Effector CD8-positive, alpha-beta T cell (primary cell): ENCODE measurements around the gene IL13.
"Not testable (repeated sequence)": the region's sequence is repeated elsewhere in the genome, so short reads cannot be mapped to it uniquely, and the experiment has no call there.

Experiments used
- DNase-seq: peaks from one replicate; lab custom pipeline; 2025; lab: John Stamatoyannopoulos, UW
- total RNA-seq, 4 experiments: gene quantifications; one replicate each; lab custom pipeline; 2026; lab: John Stamatoyannopoulos, UW

IL13 gene
- 0 to 1.1 (median 0.06) reads per million in 4 experiments for total RNA-seq

- DNase-seq, result no peak
Observed at GRCh38 chr5:132657676-132658380, at the start of gene IL13. Gene IL13 (plus strand): TSS chr5:132658173. CDS start chr5:132658187, 14 bp downstream.

DNA sequence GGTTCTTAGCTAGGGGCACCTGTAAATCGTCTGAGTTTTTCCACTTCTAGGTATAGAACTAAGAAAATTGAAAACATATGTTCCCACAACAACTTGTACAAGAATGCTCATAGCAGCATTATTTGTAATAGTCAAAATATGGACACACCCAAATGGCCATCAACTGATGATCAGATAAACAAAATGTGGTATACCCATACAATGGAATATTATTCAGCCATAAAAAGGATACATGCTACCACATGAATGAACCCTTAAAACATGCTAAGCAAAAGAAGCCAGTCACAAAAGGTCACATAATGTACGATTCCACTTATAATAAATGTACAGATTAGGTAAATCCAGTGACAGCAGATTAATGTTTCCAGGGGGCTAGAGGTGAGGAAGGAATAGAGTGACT lies 46.0 kb upstream of the IL13 start:
- no peak for DNase-seq

DNA sequence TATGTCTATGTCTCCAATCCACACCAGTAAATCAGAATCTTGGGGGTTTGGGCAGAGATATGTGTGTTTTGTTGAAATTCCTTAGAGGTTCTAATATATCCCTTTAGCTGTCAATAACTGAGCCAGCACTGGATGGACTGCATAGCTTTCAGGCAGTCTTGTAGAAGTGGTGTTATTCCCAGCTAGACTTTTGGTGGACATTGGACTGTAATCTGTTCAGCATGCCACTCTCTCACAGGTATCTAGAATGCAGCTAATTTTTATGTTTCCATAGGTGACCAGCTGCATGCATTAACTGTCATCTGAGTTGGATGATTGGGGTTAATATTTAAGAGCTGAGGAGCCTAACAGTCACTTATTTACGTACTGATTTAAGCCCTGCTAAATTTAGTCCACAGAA lies 45.1 kb upstream of the IL13 start:
- DNase-seq, result no peak

DNA sequence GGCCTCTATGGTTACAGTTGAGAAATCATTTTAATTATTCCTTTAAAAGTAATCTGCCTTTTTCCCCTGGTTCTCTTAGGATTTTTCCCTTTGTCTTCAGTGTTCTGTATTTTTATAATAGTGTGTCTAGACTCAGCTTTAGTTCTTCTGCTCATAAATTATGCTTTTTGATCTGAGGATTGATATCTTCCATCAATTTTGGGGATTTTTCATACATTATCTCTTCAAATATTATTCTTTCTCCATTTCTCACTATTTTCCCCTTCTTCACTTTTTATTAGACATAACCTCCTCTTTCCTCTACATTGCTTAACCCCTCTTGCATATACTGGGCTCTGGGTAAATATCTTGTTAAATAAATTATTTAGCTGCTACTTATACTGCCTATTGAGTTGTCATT lies 36.3 kb upstream of the IL13 start:
- DNase-seq, result no peak

DNA sequence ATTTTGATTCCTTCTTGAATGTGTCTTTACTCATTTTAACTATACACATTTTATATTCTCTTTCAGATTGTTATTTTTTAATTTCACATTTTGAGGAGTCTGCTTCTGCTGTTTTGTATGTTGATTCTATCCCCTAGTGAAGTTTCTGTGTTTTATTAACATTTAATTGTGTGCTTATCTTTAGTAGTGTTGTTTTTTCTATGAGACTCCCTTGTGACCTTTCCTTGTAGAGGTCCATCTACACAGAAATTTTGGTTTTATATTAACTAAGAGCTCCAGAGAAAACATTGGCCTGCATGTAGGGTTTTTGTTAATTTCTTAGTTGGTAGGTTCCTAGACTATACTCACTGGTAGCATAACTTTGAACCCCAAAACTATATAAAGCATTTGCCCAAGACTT lies 35.4 kb upstream of the IL13 start:
- no peak for DNase-seq

GRCh38 chr5:132627470-132627869 lies 30.5 kb upstream of the IL13 start:
- no peak for DNase-seq

- no peak for DNase-seq
Observed at GRCh38 chr5:132628814-132629213, 29.2 kb upstream of the IL13 start.

GRCh38 chr5:132629230-132629944 lies 28.6 kb upstream of the IL13 start:
- no peak for DNase-seq

DNA sequence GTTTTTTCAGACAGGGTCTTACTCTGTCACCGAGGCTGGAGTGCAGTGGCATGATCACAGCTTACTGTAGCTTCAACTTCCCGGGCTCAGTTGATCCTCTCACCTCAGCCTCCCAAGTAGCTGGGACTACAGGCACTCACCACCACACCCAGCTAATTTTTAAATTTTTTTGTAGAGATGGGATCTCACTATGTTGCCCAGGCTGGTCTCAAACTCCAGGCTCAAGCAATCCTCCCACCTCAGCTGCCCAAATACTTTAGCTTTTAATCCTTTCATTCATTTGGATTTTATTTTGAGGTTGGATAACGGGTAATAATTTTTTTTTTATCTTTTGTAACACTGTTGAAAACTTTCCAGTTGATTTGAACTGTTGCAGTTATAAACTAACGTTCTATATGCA lies 24.4 kb upstream of the IL13 start:
- not testable (repeated sequence) for DNase-seq

DNA sequence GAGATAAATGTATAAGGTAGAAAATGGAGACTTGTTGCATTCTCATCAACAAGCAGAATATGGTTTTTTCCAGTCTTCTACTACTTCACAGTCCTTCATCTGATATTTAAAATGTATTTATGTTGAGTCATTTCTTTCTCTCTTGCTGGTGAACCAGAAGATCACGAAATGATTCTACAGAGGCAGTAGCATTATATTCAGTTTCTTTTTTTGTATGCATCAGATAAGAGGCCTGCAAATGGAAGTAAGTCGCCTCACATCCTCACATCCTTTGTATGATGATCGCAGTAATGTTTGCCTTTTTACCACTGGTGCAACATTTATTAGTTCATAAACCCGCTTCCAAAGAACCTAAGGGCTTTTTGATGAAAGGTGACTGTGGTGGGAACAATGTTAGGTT lies 22.1 kb upstream of the IL13 start:
- DNase-seq, result no peak

DNA sequence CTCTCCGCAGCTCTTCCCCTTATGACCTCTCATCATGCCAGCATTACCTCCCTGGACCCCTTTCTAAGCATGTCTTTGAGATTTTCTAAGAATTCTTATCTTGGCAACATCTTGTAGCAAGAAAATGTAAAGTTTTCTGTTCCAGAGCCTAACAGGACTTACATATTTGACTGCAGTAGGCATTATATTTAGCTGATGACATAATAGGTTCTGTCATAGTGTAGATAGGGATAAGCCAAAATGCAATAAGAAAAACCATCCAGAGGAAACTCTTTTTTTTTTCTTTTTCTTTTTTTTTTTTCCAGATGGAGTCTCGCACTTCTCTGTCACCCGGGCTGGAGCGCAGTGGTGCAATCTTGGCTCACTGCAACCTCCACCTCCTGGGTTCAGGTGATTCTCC lies 20.7 kb upstream of the IL13 start:
- no peak for DNase-seq

GRCh38 chr5:132639706-132640130 lies 18.3 kb upstream of the IL13 start:
- DNase-seq, result no peak

DNA sequence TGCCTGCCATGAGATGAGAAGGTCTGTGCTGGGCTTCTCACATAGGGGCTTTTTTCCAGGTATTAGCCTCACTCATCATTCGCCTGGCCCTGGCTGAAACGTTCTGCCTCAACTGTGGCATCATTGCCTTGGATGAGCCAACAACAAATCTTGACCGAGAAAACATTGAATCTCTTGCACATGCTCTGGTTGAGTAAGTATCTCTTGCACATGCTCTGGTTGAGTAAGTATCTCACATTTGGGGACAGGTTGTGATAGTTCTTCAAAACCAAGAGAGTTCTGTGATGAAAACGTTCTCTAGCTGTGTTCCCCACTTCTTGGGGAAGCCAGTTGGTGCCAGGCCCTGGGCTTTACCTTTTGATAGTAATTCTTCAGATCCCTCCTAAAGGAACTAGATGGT lies 17.4 kb upstream of the IL13 start:
- no peak for DNase-seq

- DNase-seq, result no peak
Observed at GRCh38 chr5:132641241-132641723, 16.7 kb upstream of the IL13 start.

DNA sequence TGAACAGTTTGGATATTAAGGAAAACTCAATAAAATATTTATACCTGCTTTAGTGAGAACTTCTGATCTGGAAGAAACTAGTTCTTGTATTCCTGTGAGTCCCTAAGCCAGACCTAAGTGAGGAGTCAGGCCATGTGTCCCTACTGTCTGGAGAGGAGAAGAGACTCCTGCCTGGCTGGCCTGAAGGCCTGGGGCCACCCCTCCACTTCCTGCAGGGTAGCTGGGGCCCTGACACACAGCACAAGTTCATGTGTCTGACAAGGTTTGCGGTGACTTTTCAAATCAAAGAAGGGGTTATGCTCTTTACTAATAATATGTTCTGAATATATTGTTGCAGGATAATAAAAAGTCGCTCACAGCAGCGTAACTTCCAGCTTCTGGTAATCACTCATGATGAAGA lies 16.1 kb upstream of the IL13 start:
- no peak for DNase-seq

DNA sequence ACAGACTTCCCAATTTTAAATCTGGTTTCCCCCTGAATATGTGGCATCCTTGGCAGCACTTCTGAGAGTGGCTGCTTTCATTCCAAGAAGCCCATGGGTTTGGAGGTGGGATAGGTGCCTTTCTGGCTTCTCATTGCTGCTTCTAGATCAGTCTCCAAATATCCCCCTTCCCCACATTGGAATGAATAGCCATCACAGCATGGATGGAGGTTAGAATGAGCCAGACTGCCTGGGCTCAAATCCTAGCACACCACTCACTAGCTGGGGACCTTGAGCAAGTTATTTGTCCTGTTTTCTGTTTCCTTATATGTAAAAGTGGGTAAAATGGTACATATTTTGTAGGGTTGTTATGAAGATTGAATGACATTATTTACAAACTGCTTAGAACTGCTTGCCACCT lies 13.8 kb upstream of the IL13 start:
- no peak for DNase-seq

GRCh38 chr5:132646583-132647266 lies 11.2 kb upstream of the IL13 start:
- no peak for DNase-seq

GRCh38 chr5:132647473-132647872 lies 10.5 kb upstream of the IL13 start:
- no peak for DNase-seq

GRCh38 chr5:132648355-132648754 lies 9.6 kb upstream of the IL13 start:
- no peak for DNase-seq

- no peak for DNase-seq
Observed at GRCh38 chr5:132651838-132652469, 6.0 kb upstream of the IL13 start.

DNA sequence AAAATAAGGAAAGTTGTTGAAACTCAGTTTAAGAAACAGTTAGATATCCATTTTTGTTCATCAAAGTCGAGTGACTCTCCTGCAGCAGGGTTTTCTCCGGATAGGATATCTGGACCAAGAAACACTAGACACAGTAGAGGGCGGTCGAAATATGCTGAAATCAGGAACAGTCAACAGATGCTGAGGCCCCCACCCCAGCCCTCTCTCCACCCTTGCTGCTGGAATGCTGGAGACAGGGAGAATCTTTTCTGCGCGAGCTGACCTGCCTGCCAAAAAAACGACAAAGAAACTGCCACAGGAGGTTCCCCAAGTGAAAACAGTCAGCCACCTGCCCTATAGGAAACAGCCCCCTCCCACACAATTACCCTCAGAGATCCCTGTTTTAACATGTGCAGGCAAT lies 4.3 kb upstream of the IL13 start:
- DNase-seq, result no peak
